Nucleus accumbens (tissue), 56 donors: Measurements from ENCODE around the gene BFSP2.
A peak's percentile ranks its signal among the peaks of the same experiment; 100 is the strongest.
"Not testable (repeated sequence)": the region's sequence is repeated elsewhere in the genome, so short reads cannot be mapped to it uniquely, and the experiment has no call there.

Source experiments
- DNase-seq, 56 donors: peaks; one replicate each; lab custom pipeline; 2025; lab: John Stamatoyannopoulos, UW

BFSP2 gene

GRCh38 chr3:133452641-133453319 lies 52.9 kb downstream of the BFSP2 start:
- no peak for DNase-seq

- DNase-seq, result no peak
Measured at GRCh38 chr3:133453383-133453782, 53.5 kb downstream of the BFSP2 start.

GRCh38 chr3:133455281-133455680 lies 55.4 kb downstream of the BFSP2 start:
- DNase-seq, result no peak

GRCh38 chr3:133455960-133456359 lies 56.1 kb downstream of the BFSP2 start:
- DNase-seq, result no peak

DNA sequence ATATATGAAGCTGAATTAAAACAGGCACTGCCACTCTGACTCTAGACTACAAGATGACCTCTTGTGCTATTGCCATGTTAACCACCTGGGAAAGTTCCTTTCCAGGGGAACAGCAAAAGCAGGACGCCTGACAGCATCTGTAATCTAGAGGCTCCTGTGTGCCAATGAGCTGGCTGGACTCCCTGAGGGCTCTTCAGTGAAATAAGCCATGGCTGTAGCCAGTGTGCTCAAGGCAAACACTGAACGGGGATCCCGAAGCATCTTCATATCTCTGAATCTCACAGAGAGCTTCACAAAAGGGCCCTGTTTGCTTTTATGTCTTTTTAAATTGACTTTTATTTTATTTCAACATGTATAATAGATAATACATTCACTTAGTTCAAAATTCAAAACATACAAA lies 57.2 kb downstream of the BFSP2 start:
- DNase-seq, result no peak

DNA sequence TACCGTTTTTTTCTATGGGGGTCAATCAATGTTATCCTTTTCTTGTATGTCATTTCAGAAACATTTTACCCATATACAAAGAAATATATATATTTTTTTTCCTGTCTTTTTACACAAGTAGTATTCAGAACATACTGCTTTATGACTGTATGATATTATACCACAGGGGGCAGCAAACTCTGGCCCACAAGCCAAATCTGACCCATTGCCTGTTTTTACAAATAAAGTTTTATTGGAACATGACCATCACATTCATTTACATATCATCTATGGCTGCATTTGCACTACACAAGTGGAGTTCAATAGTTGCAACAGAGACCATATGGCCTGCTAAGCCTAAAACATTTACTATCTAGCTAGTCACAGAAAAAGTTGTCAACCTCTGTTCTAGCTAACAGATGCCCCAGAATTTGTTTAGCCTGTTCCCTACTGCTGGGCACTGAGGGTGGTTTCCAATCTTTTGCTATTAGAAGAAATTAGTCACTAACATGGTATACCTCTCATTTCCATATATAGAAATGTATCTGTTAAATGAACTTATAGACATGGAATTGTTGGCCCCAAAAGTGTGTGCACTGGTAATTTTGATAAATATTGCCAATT lies 57.7 kb downstream of the BFSP2 start:
- DNase-seq, result no peak

GRCh38 chr3:133459400-133459799 lies 59.5 kb downstream of the BFSP2 start:
- peak in 3 of 56 donors; percentile 9 to 19 (median 19) for DNase-seq

DNA sequence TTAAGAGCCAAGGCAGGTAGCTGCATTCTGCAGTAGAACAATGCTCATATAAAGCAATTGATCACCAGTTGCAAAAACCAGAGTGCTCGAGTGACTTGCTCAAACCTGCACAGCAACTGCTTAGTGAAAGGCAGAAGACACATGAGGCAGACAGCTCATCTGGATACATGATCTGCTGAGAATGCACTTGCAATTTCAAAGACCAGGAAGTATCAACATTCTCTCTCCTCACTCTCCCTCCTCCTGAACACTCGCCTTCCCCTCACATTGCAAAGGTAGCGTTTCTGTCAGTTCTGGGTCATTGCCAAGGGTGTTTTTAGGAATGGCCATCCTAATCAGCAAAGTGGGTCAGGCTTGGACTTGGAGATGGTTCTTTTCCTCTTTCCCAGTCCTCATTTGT lies 61.0 kb downstream of the BFSP2 start:
- no peak for DNase-seq

GRCh38 chr3:133461291-133461690 lies 61.4 kb downstream of the BFSP2 start:
- no peak for DNase-seq

DNA sequence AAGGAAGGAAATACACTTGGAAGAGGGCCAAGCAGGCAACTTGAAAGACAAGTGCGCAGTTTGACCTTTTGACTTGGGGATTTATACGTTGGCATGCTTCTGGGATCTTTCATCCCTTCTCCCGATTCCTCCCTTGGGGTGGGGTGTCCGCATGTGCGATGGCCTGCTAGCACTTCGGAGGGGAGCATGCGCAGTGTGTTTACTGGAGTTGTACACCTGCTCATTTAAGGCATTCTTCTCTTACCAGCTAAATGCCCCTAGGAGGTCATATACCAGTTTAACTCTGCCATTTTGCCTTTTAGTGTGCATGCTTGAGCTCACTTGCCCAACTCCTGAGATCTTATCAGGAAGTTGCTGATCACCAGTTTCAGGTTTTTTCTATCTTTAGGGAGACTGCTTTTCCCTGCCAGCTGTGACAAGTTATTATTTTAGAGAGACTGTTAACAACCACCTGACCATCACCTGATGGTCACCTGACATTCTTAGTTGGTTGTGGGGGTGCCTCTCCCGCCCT lies 63.5 kb downstream of the BFSP2 start:
- DNase-seq, result no peak

- DNase-seq, result no peak
Measured at GRCh38 chr3:133464573-133464972, 64.7 kb downstream of the BFSP2 start.

DNA sequence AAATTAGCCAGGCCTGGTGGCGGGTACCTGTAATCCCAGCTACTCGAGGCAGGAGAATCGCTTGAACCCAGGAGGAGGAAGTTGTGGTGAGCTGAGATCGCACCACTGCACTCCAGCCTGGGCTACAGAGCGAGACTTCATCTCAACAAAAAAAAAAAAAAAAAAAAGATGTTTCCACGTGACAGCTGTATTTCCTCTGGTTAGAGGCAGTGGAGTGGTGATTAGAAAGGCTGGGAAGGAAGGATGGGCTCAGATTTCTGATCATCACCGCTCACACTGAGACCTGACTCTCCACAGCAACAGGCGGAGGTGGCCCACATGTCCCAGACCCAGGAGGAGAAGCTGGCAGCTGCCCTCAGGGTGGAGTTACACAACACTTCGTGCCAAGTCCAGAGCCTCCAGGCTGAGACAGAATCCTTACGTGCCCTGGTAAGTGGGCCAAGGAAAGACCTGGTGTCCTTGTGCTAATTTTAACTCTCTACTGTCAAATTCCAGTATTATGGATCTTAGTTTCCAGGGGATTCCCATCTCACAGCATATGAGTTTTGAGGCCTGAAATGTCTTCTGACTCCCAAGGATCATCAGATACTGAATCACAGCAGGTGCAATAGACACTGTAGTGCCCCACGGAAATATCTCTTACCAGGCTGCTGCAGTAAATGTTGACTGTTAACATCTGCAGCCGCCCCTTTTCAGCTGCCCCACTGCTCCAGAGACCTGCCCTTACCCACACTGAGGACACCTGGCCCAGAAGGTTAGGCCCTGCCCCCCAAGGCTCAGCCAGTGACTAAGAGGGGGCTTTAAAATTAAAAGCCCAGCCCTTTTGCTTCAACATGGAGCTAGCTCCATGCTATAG lies 66.9 kb downstream of the BFSP2 start:
- no peak for DNase-seq

GRCh38 chr3:133467780-133468179 lies 67.9 kb downstream of the BFSP2 start:
- DNase-seq, result no peak

DNA sequence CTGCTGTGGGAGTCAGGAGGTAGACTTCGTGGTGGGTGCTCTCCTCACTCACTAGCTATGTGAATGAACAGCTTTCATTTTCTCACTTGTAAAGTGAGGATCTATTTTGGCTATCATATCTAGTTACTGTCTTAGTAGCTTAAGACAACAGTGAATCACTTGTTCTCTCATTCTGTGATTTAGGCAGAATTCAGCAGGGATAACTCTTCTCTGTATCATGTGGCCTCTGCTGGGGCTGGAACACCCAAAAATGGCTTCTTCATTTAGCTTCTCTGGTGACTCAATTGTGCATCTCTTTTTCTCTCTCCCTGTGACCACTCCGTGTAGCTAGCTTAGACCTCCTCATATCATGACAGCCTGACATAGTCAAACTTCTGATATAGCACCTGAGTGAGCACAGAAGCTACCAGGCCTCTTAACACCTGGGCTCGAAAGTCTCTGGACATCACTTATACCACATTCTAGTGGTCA lies 68.4 kb downstream of the BFSP2 start:
- DNase-seq, result no peak

- no peak for DNase-seq
Measured at GRCh38 chr3:133469140-133469731, 69.4 kb downstream of the BFSP2 start.

DNA sequence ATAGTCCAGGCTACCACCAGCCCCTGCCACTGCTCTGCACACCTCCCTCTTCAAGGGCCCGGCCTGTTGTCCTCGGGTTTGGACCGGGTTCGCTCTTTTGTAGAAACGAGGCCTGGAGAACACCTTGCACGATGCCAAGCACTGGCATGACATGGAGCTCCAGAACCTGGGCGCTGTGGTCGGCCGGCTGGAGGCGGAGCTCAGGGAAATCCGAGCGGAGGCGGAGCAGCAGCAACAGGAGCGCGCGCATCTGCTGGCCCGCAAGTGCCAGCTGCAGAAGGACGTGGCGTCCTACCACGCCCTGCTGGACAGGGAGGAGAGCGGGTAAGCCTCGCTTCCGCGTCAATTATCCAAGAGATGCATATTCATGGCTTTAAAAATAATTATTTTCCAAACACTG lies 72.4 kb downstream of the BFSP2 start:
- no peak for DNase-seq

GRCh38 chr3:133472889-133473288 lies 73.0 kb downstream of the BFSP2 start:
- no peak for DNase-seq

DNA sequence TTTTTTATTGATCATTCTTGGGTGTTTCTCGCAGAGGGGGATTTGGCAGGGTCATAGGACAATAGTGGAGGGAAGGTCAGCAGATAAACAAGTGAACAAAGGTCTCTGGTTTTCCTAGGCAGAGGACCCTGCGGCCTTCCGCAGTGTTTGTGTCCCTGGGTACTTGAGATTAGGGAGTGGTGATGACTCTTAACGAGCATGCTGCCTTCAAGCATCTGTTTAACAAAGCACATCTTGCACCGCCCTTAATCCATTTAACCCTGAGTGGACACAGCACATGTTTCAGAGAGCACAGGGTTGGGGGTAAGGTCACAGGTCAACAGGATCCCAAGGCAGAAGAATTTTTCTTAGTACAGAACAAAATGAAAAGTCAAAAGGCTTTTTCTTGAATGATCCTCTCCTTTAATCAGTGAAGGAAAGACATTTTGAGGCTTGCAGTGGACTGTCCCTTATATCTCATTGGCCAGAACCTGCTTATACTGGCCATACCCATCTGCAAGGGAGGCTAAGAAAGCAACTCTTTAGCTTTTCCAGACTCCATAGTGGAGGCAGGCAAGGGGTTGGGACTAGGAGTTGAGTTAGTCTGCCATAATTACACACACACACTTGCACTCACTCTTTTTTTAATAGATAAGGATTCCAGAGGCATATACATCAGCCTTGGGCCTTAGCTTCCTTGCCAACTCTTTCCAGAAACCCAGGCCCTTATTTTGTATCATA lies 73.8 kb downstream of the BFSP2 start:
- not testable (repeated sequence) for DNase-seq

GRCh38 chr3:133474251-133474801 lies 74.5 kb downstream of the BFSP2 start:
- peak in 5 of 56 donors; percentile 8 to 33 (median 27) for DNase-seq

- DNase-seq, result no peak
Measured at GRCh38 chr3:133474817-133475216, 75.0 kb downstream of the BFSP2 start.
